ENCODE measurements around the gene CALY.
"Not testable (repeated sequence)": the region's sequence is repeated elsewhere in the genome, so short reads cannot be mapped to it uniquely, and the experiment has no call there.

The CALY gene

DNA sequence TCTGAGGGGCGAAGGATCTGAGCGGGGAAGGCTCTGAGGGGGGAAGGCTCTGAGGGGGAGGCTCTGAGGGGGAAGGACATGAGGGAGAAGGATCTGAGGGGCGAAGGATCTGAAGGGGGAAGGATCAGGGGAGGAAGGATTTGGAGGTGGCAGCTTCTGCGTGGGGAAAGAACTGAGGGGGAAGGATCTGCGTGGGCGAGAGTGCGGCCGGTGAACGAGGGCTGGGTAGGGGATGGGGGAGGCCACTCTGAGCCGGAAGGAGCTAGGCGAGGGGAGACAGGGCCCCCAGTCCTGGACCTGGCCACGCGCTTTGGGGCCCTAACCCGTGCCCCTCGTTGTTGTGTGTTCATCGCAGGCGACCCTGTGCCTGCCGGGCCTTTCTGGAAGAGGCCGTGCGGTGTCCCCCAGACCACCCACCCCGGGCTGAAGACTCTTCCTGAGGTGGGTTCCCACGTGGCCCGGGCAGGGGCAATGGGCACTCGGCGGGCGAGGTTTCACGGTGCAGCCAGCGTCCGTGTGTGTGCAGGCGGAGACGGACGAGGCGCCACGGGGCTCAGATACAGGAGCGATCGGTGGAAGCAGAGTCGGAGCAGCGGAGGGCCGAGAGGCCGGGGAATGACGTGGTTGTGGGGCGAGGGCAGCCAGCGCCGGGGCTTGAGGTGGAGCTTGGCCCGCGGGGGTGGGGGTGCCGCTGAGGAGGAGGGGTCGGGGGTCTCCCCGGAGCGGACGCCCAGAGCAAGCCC lies 2.0 kb downstream of the CALY start:
- DNase-seq = peak in 3 of 10 donors; percentile 19 to 88 (median 80)
- intact Hi-C loops (cut with DNase I) = no loop called here

DNA sequence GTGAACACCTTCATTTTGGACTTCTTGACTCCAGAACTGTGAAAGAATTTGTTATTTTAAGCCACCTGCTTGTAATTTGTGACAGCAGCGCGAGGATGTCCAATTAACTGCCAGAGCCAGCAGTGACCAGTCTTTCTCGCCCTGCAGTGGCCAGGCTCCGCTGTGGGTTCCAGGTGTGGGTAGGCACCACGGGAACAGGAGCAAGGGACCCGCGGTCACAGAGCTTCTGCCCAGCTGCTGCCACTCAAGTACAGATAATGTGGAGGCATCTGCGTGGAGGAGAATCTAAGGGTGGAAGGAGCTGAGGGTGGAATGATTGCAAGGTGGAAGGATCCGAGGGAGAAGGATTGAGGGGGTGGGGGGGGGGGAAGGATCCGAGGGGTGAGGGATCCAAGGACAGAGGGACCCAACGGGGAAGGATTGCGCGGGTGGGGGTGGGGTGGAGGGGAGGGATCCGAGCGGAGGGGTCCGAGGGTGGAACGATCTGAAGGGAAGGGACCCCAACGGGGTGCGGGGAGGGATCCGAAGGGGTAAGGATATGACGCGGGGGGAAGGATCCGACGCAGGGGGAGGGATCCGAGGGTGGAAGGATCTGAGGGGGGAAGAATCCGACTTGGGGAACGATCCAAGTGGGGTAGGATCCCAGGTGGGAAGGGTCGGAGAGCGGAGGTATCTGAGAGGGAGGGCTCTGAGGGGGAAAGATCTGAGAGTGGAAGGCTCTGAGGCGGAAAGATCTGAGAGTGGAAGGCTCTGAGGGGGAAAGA lies 3.6 kb downstream of the CALY start:
- DNase-seq = peak in 2 of 10 donors; percentile 52 to 66
- intact Hi-C loops (cut with DNase I) = no loop called here

DNA sequence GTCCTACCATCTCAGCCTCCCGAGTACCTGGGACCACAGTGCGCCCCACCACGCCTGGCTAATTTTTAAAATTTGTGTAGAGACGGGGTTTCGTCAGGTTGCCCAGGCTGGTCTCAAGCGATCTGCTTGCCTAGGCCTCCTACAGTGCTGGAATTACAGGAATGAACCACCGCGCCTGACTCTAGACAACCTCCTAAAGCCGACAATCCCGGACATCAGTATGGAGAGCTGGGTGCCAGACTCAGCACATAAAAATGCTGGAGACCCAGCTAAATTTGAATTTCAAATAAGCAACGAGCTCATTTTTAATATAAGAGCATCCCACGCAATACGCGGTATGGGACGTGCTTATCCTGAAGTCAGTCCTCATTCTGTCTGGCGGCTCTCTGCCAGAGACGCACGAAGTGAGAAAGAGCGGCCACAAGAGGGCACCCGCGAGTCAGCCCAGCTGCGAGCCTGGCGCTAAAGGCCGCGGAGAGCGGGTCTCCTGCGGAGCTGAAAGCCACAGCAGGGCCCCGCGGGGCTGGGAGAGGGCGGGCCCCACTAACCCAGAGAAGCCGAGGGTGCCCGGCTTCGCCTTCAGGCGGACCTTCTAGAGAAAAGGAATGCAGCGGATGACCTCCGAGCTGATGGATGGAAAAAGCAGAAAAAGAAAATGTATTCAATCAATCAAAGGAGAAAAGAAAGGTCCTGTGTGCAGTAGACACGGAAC lies 7.0 kb downstream of the CALY start:
- intact Hi-C loops (cut with DNase I) = loop anchor here (5.0 kb wide), 1 partner anchor 43 kb away; the partner anchor contains the start of gene ECHS1
- DNase-seq = peak; percentile 72 to 98 (median 90)

DNA sequence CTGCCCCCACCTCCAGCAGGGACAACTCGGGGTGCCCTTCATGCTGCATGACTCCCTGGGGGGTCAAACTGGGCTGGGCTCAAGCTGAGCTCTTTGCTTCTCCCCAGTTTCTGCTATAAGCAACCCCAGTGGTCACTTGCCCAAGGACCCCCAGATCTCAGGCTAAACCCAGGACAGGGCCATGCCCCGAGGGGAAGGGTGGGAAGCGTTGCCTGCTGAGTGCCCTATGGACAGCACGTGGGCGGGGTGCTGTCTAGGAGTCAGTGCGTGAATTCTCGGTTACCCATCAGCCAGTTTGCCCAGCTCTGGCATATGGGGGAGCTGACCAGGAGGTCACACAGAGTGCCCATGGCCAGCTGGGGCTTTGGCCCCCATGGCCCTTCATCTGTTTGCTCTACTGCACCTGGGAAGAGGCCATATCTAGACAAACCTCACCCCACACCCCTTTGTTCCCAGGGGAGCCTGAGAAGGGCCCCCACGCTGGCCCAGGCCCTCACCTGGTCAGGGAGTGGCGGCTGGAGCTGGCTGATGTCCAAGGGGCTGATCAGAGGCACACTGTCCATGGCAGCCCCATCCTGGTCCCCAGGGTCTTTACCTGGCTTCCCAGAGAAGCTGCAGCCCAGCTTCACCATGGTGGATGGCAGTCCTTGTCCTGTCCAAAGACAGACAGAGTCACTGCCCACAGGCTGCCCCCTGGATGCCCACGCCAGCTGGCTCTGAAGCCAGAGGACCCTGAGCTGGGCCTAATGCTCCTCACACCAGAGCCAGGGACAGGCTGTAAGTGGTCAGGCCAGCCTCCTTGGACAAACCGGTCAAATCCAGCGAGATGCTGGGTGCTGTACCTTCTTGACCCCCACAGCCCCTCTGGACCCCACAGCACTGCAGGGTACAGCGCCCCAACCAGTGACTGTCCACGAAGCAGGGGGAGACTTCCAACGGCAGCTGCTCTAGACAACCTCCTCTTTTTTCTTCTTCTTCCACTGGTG lies 8.0 kb downstream of the CALY start:
- intact Hi-C loops (cut with DNase I) = loop anchor here (5.0 kb wide), 1 partner anchor 44 kb away; the partner anchor contains the start of gene ECHS1
- DNase-seq = peak in 2 of 10 donors; percentile 65 to 79

DNA sequence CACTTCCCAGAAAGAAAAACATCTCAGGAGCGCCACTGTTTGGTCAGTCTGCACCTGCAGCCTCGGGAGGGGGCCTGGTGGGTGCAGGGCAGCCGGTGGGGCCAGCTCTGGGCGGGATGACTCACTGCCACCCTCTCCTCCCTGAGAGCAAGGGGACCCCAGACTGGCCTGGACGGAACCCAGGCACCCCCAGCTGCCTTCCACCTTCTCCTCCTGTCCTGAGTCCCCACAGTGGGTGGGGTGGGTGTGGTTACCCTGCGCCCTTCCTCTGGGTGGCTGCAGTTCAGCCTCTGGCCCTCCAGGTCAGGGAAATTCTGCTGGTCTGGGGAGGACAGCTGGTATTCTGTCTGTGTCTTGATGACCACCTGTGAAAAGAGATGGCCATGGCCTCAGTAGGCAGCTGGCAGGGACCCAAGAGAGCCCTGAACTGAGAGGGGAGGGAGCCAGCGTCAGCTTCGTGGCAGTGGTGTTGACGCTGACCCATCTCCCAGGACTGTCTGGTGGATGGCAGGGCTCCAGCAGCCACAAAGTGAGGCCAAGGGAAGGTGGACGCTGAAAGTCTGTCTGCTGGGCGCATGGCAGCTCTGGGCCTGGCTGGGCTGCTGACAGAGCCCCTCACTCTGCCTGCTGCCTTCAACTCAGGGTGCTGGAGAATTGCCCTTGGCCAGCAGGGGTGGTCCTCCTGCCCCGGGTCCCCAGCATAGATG lies 8.9 kb downstream of the CALY start:
- DNase-seq = peak in 2 of 10 donors; percentile 68 to 77
- intact Hi-C loops (cut with DNase I) = loop anchor here (5.0 kb wide), 1 partner anchor 44 kb away; the partner anchor contains the start of gene ECHS1

DNA sequence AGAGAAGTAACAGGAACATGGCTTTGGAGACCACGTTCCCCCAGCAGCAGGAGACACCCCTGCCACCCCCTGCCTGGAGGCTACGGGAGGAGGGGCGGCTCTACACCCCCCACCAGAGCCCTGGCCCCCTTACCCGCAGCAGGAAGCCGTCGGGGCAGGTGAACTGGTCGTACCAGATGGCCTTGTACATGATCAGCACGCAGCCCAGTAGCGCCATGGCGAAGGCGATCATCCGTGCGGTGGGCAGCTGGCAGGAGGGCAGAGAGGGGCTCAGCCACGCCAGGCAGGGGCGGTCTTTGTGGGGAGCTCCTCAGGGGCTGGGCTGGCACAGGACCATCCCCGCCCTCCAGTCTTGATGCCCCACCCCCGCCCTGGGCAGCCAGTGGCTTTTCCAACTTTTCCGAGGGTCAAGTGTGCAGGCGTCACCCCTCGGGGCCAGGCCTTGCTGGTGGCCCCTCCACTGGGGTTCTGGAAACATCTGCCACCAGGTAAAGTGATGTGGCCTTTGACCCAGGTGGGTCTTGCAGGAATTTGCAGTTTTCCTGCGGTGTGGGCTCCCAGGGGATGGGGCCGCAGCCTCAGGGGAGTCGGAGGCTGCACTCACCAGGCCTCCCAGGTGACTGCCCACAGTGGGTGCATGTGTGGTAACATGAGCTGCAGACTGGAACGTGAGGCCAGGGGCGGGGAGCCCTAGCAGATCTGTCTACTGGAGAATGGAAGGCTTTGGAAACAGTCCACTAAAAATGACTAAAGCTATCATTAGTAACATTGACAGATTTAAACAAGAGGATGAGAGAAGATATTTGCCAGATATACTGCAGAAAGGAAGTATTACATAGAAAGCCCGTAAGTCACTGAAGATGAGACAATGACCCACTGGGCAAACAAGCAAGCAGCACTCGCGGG lies 9.7 kb downstream of the CALY start:
- intact Hi-C loops (cut with DNase I) = loop anchor here (5.0 kb wide), 1 partner anchor 45 kb away; the partner anchor contains the start of gene ECHS1

DNA sequence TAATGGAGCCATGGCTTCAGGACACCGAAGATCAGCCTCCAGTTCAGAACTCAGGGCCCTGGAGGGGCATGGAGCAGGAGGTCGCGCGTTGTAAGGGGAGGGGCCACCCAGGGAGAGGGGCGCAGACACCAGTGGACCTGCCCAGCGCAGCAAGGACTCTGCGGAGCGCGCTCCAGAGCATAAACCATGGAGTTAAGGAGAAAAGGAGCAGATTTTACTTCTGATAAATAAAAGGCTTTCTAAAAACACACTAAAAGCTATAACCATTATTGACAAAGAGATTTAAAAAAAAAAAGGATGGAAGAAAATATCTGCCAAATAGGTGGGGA lies 10.5 kb downstream of the CALY start:
- DNase-seq = peak in 1 of 10 donors; percentile 66
- intact Hi-C loops (cut with DNase I) = loop anchor here (5.0 kb wide), 1 partner anchor 46 kb away; the partner anchor contains the start of gene ECHS1

More for the DNA sequence above, 9.7 kb downstream of the CALY start:
- peak in 2 of 10 donors; percentile 58 to 80 for DNase-seq

DNA sequence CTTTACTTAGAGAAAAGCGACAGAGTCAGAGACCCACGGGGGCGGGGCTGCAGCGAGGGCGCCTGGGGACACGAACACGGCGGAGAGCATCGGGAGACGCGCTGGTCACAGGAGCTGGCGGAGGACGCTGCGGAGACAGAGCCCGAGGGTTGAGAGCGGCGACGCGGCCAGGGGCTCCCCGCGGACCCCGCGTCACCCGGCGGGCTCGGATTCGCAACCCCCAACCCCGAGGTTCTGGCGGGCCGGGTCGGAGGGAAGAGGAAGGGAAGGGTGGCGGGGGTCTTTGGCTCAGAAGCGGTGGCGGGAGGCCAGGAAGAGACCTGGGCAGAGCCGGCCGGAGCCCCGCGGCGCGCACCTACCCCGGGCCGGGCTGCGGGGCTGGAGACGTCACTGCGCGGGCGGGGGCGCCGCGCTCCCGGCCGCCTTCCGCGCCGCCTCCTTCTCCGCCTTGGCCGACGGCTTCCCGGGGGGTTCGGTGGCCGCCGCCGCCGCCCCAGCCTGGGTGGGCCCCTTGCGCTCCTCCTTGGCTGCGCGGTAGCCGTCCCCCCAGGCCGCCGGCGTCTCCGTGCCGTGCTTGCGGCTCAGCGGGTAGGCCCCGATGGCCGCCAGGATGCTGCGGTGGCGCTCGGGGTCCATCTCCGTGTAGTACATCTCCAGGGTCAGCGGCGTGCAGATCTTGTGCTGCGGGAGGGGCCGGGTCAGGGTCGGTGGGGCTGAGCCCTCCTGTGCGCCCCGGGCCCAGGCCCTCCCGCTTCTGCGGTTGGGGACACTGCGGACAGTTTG lies 11.1 kb downstream of the CALY start:
- DNase-seq = peak in 4 of 10 donors; percentile 35 to 85 (median 66)
- intact Hi-C loops (cut with DNase I) = loop anchor here (5.0 kb wide), 1 partner anchor 47 kb away; the partner anchor contains the start of gene ECHS1

DNA sequence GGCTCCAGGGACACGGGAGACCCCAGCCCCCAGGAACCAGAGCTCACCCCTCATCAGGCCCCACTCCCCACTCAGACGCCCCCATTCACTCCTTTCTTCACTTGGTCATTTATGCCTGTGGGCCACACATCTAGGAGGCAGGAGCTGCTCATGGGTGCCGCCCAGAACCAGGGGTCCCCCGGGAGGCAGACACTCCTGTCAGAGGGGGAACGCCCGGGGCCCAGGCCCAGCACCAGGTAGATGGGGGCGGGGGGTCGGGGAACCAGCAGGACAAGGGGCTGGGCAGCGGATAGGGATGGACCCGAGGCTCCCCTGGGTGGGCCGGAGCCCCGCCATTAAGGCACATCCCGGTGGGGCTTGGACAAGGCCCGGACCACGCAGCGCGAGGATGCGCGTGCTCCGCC lies 11.8 kb downstream of the CALY start:
- DNase-seq = peak in 1 of 10 donors; percentile 71
- intact Hi-C loops (cut with DNase I) = loop anchor here (5.0 kb wide), 1 partner anchor 47 kb away; the partner anchor contains the start of gene ECHS1

DNA sequence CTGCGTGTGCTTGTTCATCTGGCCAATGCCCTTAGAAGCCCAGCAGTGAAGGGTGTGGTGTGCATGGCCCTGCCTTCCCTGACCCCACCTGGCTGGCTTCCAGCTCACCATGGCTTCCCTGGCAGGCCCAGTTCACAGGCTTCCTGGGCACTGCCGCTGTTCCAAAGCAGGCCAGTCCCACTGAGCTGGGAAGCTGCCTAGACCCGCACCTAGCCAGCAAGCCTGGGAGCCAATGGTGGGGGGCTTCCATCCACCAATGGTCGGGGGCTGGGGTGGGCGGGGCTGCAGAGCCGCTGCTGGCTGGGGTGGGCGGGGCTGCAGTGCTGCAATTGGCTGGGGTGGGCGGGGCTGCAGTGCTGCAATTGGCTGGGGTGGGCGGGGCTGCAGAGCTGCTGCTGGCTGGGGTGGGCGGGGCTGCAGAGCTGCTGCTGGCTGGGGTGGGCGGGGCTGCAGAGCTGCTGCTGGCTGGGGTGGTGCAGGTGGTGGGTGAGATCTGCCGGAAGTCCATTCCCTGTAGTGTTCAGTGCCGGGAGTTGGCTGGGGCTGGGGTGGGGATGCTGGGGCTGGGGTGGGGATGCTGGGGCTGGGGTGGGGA lies 12.4 kb downstream of the CALY start:
- DNase-seq = peak in 7 of 10 donors; percentile 42 to 95 (median 72)
- intact Hi-C loops (cut with DNase I) = no loop called here

DNA sequence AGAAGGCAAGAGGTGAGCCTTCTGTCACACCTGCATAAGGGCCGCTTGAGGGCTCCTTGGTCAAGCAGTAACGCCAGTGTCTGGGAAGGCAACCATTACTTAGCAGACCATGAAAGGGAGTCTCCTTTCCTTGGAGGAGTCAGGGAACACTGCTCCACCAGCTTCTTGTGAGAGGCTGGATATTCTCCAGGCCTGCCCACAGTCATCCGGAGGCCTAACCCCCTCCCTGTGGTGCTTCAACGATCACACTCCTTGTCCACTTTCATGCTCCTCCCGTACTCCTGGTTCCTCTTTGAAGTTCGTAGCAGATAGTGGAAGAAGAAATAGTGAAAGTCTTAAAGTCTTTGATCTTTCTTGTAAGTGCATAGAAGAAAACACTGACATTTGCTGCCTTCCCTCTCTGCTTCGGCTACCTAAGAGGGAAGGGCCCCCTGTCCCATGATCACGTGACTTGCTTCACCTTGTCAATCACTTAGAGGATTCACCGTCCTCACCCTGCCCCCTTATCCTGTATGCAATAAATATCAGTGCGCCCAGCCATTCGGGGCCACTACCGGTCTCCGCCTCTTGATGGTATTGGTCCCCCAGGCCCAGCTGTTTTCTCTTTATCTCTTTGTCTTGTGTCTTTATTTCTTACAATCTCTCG lies 14.5 kb downstream of the CALY start:
- intact Hi-C loops (cut with DNase I) = not testable (repeated sequence)
- DNase-seq = peak in 1 of 10 donors; percentile 14

DNA sequence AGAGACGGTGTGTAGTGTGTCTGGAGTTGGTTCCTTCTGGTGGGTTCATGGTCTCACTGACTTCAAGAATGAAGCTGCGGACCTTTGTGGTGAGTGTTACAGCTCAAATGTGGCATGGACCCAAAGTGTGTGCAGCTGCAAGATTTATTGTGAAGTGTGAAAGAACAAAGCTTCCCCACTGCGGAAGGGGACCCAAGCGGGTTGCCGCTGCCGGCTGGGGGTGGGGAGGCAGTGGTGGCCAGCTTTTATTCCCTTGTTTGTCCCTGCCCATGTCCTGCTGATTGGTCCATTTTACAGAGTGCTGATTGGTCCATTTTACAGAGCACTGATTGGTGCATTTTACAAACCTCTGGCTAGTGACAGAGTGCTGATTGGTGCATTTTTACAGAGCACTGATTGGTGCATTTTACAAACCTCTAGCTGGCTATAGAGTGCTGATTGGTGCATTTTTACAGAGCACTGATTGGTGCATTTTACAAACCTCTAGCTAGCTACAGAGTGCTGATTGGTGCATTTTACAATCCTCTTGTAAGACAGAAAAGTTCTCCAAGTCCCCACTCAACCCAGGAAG lies 15.8 kb downstream of the CALY start:
- DNase-seq = peak in 1 of 10 donors; percentile 14
- intact Hi-C loops (cut with DNase I) = not testable (repeated sequence)

DNA sequence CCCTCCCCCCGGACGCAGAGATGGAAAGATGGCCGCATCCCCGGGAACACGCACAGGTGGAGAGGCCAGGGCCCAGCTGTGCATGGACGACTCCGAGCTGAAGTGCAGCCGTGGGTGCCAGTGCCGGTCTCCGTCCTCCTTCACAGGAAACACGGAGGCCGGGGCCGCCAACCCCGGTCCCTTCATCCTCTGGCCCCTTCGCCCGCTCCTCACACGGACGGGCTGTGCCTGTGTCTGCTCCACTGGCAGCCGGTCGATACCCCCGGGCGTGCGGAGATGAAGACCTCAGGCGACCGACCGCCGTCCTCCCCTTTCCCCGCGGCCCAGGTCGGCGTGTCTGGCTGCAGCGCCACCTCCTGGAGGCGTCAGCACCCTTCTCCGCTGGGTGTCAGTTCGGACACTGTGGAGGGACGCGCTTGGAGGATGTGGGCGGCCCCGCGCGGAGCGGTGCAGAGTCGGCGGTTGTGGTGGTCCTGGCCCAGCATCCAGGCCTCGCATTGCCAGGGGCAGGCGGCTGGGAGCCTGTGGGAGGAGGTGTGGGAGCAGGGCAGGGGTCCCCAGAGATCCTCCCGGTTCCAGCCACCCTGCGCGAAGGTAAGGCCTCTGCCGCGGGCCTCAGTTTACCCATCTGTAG lies 18.1 kb downstream of the CALY start:
- peak in 9 of 10 donors; percentile 52 to 94 (median 67) for DNase-seq
- intact Hi-C loops (cut with DNase I) = no loop called here

DNA sequence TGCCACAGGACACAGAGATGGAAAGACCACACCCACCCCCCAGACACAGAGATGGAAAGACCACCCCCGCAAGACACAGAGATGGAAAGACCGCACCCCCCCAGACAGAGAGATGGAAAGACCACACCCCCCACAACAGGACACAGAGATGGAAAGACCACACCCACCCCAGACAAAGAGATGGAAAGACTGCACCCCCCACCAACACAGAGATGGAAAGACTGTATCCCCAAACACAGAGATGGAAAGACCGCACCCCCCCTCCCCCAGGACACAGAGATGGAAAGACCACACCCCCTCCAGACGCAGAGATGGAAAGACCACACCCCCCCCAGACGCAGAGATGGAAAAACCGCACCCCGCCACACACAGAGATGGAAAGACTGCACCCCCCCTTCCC lies 20.0 kb downstream of the CALY start:
- intact Hi-C loops (cut with DNase I) = no loop called here
- DNase-seq = peak in 2 of 10 donors; percentile 15 to 22

DNA sequence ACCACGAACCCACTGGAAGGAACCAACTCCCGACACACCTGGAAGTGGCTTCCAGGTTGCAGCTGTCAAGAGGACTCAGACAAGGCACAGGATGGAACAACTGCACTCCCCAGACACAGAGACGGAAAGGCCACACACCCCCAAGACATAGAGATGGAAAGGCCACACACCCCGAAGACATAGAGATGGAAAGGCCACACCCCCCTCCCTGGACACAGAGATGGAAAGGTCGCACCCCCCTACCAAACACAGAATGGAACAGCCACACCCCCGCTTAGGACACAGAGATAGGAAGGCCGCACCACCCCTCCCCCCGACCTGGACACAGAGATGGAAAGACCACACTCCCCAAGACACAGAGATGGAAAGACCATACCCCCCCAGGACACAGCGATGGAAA lies 20.4 kb downstream of the CALY start:
- DNase-seq = peak in 2 of 10 donors; percentile 10 to 48
- intact Hi-C loops (cut with DNase I) = no loop called here
